HT-29 (cell line): ENCODE results near the gene CACNA1F. TPM values are rescaled to one million over a fixed set of nuclear protein-coding genes. Genes with fewer than 3 reads are reported as not detected.

Experiments used
- DNase-seq: peaks from one replicate; pipeline ENCODE4 v3.0.0-alpha.2; 2015; ENCODE audit warnings: low spot score
- total RNA-seq: library from RNA; depleted of rRNA; stranded (reverse); fragments of >200 nt; shearing (Covaris generic); gene quantifications from 2 replicates; pipeline ENCODE4 v1.2.3, GENCODE V29; 2014; rRNA removed

CACNA1F gene
- total RNA-seq, 1 experiment from 2014 or later = not detected

DNA sequence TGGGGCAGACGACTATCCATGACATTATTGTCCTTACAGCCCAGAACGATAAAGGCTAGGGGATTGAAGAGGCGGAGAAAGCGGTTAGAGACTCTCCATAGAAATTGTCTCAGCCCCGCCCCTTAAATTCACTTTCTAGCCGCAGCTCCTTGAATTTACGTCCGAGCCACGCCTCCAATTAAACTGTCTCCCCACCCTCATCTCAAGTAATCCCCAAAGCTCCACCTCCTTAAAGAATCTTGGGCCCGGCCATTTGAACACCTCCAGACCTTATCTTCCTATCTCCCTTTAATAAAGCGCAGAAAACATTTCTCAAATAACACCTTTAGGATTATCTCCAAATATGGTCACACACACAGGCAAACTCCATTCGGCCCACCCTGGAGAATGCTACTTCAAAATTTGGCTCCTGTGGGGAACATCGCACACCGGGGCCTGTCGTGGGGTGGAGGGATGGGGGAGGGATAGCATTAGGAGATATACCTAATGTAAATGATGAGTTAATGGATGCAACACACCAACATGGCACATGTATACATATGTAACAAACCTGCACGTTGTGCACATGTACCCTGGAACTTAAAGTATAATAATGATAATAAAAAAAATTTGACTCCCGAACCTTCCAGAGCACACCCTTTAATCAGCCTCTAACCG lies 77.8 kb downstream of the CACNA1F start:
- DNase-seq = peak; percentile 70

Other genes with a start within 250 kb of the CACNA1F start
- 24.6 and 26.4 TPM in 2 replicates for gene GRIPAP1, start 231.1 kb downstream of the CACNA1F start, total RNA-seq
- 46.6 and 53.6 TPM in 2 replicates for gene TFE3, start 190.0 kb downstream of the CACNA1F start, total RNA-seq
- gene CCDC120, start 174.3 kb downstream of the CACNA1F start, total RNA-seq = 10.6 and 12.6 TPM in 2 replicates
- gene PRAF2, start 159.3 kb downstream of the CACNA1F start, total RNA-seq = 0.15 and 0.57 TPM in 2 replicates
- 46.5 and 65.5 TPM in 2 replicates for gene WDR45, start 153.5 kb downstream of the CACNA1F start, total RNA-seq
- gene GPKOW, start 109.6 kb downstream of the CACNA1F start, total RNA-seq = 39.4 and 41.6 TPM in 2 replicates
- gene MAGIX, start 70.6 kb downstream of the CACNA1F start, total RNA-seq = 12.6 and 13.6 TPM in 2 replicates
- gene PLP2, start 61.4 kb downstream of the CACNA1F start, total RNA-seq = 27.3 and 28.1 TPM in 2 replicates
- gene PRICKLE3, start 47.0 kb downstream of the CACNA1F start, total RNA-seq = 19.0 and 22.3 TPM in 2 replicates
- gene SYP, start 33.1 kb downstream of the CACNA1F start, total RNA-seq = 0.61 and 1.1 TPM in 2 replicates
- 25.0 and 27.7 TPM in 2 replicates for gene CCDC22, start 2.1 kb upstream of the CACNA1F start, total RNA-seq
- gene FOXP3, start 31.4 kb upstream of the CACNA1F start, total RNA-seq = not detected in 2 replicates
- 7.2 and 7.3 TPM in 2 replicates for gene PPP1R3F, start 36.5 kb upstream of the CACNA1F start, total RNA-seq
- gene GAGE10, start 70.3 kb upstream of the CACNA1F start, total RNA-seq = not detected in 2 replicates
- gene GAGE12J, start 88.7 kb upstream of the CACNA1F start, total RNA-seq = not detected in 2 replicates
- not detected in 2 replicates for gene GAGE13, start 98.2 kb upstream of the CACNA1F start, total RNA-seq